HG02943 (cell line): ENCODE results near the gene NHLRC4.

Source experiments
- ATAC-seq: cut with Tn5 transposase; IDR thresholded peaks from one replicate; pipeline ENCODE4 v1.9.1; 2021; ENCODE audit warnings: mild to moderate bottlenecking, low read depth, moderate library complexity; ENCODE audit not compliant: unreplicated experiment

The NHLRC4 gene

DNA sequence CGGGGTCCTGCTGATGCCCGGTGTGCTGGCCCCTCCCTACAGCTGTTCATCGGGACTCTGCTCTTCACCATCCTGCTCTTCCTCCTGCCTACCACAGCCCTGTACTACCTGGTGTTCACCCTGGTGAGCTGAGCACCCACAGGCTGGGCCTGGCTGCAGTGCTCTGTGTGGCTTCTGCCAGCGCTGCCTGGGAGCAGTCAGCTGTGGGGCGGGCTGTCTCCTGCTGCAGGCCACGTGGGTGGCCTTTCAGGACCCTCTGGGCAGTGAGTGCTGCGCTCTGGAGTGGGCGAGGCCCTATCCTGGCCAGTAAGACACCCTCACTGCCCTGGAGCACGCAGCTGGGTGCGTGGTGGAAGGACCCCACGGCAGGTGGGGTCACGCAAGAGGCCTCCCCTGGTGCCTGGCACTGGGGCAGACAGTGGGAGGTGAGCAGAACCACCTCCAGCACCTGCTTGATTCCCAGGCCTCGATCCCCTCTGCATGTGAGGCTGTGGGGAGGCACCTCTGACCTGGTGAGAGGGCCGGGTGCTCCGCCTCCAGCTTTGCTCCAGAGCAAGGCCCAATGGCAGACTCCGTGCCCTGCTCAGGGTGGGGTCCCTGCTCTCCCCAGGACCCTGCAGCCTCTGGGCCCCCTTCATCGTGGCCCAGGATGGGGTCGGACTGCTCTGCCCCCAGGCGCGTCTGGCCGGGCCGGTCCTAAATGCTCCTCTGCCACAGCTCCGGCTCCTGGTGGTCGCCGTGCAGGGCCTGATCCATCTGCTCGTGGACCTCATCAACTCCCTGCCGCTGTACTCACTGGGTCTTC is 13.5 kb downstream of the NHLRC4 start:
- no peak for ATAC-seq

DNA sequence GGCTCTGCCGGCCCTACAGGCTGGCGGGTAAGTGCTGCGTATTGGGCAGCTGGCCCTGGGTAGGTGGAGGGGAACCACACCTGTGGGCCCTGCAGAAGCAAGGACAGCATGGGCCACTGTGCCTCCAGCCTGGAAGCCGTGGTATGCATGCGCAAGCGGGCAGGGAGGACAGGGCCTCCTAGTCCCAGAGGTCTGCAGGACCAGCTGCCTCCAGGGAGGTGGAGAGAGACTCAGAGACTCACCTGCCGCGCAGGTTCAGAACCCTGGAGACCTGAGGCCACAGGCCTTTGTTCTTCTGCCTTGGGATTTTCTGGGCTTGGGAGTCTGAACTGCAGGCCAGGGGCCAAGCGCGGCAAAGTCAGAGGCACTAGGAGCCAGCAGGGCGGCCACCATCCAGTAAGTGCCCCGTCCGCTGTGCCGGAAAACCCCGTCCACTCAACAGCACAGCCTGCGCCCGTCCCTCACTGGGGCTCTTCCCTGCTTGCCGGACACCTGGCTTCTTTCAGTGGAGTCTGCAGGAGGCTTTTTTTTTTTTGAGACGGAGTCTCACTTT is 14.2 kb downstream of the NHLRC4 start:
- no peak for ATAC-seq

DNA sequence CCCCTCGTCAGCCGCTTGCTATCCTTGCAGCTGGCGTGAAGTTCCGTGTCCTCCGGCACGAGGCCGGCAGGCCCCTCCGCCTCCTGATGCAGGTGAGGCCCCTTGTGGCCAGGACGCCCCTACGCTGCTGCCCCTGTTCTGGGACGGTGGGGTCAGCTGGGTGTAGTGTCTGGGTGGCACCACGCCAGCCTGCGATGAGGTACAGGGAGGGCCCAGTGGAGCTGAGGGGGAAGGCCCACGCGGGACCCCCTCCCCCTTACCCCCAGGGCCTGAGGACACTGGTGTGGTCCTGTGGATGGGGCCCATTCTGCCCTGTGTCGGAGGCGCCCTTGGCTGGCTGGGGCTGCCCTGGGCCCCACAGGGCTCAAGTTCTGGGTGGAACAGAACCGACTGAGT is 15.4 kb downstream of the NHLRC4 start:
- ATAC-seq: no peak

DNA sequence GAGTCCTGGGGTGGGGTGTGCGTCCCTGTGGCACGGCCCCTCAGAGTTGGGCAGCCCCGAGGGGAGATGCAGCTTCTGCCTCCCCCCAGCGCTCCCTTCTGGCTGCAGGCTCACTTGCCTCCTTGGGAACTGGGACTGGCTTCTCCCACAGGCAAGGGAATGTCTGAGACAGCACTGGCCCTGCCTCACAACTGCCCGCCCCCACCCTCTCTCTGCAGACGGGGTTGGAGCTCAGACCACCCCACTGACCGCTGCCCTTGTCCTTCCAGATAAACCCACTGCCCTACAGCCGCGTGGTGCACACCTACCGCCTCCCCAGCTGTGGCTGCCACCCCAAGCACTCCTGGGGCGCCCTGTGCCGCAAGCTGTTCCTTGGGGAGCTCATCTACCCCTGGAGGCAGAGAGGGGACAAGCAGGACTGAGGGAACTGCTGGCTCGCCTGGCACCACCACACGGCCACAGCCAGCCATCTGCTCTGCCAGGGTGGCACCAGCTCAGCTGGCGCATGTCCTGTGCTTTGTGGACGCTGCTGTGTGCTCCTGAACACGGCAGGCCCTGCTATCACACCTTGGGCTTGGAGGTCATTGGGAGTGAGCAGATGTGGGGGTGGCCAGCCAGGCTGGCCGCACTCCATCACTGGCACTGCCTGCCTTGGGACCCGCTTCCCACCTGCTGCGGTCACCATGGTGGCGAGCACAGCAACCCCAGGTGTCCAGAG is 16.0 kb downstream of the NHLRC4 start:
- no peak for ATAC-seq

DNA sequence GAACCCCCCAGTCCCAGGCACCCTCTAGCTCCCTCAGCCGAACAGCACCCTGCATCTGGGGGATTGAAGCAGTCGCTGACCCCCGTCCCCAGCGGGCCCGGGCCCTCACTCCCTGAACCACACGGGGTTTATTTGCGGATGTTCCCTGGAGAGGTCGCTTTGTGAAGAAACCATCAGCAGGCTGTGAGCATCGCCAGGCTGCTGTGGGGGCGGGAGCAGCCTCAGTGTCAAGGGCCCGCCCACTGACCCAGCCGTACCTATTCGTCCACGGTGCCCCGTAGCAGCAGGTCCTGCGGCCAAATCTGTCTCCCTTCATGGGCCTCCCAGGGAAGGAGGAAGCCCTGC is 16.6 kb downstream of the NHLRC4 start:
- ATAC-seq: no peak

DNA sequence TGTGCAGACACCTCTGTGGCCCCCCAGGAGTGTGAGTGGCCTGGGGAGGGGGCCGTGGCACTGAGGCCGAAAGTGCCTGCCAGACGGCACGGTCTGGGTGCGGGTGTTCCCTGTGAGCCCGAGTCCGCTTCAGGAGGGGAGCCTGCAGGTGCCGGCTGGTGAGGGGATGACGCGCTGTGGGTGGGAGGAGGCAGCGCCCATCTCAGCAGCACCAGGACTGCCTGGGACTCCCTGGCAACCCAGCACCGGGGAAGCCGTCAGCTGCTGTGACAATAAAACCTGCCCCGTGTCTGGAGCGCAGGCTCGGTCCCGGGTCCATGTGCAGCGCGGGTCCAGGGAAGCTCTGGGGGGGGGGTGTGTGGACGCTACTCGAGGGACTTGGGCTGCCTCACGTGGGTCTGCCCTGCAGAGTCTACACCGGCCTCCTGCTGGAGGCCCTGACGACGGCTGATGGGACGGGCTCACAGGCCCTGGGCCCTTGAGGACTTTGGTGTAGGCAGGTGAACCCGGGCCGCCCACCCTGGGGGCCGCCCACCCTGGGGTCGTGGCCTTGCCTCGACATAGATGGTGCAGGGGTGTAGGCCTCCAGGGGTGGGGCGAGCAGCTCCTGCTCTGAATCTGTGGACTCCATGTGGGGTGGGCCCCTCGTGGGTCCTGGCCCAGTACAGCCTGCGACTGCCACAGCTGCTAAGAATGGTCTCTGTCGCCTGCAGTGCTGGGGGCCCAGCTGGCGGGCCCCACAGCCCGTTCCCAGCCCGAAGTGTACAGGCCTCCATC is 17.2 kb downstream of the NHLRC4 start:
- no peak for ATAC-seq

DNA sequence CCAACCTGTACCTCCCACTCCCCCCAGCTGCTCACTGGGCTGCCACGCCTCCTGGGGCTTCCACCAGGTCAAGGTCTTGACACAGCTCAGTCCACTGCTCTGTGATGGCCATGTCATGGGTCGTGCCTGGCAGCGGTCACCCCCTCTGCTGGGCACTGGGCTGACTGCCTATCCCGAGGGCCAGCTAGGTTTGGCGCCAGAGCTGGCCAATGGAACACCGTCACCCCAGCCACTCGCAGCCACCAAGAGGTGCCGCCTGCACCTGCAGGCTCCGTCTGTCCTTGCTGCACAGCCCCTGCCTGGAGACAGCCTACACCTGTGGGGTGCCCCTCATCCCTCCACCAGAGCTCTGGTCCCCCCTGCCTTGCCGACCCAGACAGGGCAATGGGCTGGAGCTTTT is 18.5 kb downstream of the NHLRC4 start:
- ATAC-seq: no peak

DNA sequence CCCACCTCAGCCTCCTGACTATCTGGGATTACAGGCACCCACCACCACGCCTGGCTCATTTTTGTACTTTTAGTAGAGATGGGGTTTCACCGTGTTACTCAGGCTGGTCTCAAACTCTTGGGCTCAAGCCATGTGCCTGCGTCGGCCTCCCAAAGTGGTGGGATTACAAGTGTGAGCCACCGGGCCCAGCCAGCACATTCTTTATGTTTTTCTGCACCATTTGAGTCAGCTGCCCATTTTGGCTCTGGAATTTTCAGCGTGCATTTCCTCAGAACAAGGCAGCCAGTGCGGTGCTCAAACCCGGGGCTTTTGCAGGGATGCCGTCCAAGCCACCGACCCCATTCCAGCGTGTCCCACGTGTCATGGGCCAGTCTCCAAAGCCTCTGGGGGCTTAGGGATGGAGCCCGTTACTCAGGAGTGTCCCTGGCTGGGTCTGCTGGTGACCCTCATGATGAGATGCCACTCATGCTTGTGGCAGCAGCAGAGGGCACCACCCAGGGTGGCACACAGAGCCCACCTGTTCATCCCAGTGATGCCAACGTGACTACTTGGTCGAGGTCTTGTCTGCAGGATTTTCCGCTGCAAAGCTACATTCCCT is 19.3 kb downstream of the NHLRC4 start:
- no peak for ATAC-seq

DNA sequence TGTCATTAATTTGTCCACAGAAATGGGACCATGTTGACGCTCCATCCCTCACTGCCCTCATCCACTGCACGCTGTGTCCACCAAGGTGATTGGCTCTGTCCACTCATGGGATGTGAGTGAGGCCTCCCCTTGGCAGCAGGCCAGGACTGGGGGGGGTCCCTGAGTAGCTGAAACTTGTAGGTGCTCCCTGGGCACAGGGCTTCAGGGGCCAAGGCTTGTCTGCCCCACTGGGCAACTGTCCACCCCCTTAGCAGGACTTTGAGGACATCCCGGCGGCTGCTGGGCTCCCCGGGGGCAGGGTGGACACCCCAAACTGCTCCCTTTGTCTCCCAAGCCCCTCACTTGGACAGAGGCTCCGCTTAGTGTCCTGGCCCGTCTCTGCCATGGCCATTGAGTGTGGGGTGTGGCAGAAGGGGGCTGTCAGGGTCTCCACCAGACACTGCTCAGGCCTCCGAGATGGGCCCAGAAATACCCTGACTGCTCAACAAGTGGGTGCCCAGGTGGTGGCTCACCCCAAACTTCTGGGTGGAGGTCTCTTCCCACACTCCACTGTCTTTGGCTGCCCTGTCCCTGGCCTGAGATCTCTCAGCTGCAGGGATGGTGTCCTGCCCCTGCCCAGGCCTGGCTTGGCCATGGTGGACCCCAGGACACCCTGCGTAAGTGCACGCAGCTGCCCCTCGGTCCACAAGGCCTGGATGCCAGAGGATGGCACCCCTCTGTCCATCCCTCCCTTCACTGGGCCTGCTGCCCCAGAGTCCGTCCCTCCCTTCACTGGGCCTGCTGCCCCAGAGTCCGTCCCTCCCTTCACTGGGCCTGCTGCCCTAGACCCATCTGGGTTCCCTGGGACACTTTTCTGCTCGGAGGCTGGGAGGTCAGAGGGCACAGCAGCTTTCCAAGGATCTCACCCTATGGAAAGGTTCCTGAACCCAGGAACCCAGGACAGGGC is 20.1 kb downstream of the NHLRC4 start:
- no peak for ATAC-seq

DNA sequence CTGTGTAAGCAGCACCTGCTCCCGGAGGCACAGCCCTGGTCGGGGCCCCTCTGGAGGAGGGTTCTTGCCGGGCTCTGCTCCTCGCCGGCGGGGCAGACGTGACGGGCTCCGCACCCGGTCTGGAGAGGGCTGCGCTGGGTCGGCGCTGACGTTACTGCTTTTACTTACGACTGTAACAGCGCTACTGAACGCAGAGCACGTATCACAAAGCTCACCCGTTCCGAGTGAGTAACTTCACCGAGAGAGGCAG is 21.8 kb downstream of the NHLRC4 start:
- ATAC-seq: peak; percentile 8

DNA sequence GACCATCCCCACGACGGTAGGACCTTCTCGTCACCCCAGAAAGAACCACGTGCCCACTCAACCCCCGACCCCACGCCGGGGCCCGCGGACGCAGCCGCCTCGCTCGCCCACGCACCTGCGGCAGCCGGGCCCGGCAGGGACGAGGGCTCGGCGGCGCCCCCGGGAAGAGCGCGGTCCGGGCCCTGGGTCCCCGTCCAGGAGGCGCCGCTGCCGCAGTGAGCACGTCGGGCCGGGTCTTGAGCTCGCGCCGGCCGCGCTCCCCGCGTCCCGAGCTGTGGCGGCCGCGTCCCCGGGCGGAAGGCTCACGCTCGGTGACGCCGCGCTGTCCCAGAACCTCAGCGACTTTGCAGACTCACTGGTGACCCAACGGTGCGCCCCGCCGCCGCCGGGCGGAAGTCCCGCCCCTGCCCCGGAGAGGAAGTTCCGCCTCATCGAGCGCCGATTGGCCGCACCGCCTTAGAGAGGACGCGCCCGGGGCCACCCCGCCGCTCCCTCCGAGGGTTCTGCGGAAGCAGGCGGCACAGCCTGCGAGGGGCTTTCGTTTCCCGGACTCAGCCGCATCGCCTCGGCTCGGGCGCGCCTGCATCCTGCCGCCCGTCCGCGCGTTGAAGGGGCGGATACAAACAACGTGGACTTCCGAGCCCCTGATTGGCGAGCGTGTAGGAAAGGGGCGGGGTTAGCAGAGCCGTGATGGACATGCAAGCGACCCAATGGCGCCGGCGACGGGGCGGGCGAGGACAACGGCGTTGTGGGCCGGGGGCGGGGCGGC is 22.3 kb downstream of the NHLRC4 start:
- ATAC-seq: peak; percentile 76

DNA sequence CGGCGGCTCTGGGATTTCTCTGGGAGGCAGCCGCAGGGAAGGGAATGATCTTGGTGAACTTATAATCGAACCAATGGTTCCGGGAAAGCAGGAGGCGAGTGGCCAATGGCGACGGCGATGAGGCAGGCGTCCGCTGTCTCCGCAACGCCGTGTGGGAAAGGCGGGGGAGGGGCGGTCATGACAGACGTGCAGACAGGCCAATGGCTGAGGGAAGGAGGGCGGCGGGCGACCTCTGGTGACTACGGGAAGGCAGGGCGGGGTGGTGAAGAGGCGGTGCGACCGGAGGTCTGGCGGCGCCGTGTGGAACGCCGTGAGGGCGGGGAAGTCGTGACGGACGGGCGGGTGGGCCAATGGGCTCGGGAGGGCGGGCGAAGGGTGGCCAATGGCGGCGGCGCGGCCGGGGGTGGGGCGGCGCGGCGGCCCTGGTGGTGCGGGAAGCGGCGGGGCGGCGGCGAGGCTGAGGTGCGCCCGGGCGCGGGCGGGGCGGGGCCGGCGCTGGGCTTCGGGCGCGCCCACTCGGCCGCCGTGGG is 22.9 kb downstream of the NHLRC4 start, which contains the start of gene RAB40C:
RAB40C (plus strand) TSS at position 409 of the 530 bp plus-strand sequence. CDS start 226 bp downstream, outside the sequence.
- peak; percentile 66 for ATAC-seq

DNA sequence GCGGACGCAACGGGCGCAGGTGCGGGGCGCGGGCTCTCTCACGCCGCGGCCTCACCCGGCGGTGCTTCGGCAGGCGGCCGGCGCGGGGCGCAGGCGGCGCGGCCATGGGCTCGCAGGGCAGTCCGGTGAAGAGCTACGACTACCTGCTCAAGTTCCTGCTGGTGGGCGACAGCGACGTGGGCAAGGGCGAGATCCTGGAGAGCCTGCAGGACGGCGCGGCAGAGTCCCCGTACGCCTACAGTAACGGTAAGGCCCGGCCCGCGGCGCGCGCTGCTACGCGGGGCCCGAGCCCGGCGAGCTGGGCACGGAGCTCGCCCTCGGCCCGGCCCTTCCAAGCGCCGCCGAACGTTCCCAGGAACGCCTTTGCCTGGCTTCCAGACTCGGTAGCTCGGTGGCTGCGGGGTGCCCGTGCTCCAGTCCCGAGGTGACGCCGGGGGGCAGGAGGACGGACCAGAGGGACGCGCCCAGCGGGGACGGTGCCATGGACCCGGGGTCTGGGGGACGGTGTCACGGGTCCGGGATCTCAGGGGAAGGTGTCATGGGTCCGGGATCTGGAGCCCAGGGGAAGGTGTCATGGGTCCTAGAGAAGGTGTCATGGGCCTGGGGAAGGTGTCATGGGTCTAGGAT is 23.5 kb downstream of the NHLRC4 start:
- no peak for ATAC-seq

DNA sequence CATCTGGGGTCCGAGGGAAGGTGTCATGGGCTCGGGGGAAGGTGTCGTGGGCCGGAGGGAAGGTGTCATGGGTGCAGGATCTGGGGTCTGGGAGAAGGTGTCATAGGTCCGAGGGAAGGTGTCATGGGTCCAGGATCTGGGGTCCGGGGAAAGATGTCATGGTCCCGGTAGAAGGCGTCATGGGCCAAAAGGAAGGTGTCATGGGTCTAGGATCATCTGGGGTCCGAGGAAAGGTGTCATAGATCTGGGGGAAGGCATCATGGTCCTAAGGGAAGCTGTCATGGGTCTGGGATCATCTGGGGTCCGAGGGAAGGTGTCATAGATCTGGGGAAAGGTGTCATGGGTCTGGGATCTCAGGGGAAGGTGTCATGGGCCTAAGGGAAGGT is 24.0 kb downstream of the NHLRC4 start:
- no peak for ATAC-seq

DNA sequence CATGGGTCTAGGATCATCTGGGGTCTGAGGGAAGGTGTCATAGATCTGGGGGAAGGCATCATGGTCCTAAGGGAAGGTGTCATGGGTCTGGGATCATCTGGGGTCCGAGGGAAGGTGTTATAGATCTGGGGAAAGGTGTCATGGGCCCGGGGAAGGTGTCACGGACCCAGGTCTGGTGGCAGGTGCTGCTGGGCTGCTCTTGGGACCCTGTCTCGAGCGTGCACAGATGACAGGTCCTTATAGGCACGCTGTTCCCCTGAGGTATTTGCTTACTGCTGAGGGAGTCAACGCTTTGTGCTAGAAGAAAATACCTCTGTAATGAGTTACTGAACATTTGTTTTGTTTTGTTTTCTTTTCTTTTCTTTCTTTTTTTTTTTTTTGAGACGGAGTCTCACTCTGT is 24.4 kb downstream of the NHLRC4 start:
- no peak for ATAC-seq

DNA sequence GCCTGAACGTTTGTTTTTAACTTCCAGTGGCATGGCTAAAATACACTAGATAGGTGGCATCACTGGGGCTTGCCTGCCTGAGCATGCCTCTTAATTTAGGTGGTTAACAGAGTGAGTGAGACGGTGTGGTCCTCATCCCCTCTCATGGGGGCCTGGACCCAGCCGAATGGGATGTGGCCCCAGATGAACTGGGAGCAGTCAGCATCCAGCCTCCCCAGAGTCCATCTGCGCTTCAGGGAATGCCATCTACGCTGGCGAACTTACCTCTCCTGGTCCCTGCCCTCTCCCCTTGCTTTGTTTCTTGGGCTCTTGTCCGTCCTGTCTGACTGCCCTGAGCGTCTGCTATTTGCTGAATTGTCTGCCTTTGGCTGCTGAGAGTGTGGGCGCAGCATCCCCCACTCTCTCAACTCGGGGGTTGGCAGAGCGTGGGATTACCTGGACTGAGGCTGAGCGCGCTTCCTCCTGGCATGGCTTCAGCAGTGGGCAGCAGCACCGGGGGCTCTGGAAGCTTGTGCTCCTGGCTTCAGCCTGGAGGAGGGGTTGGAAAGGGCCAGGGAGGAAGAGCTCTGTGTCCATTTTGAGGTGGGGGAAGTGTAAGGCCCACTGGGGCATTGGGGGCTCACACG is 25.2 kb downstream of the NHLRC4 start:
- no peak for ATAC-seq

DNA sequence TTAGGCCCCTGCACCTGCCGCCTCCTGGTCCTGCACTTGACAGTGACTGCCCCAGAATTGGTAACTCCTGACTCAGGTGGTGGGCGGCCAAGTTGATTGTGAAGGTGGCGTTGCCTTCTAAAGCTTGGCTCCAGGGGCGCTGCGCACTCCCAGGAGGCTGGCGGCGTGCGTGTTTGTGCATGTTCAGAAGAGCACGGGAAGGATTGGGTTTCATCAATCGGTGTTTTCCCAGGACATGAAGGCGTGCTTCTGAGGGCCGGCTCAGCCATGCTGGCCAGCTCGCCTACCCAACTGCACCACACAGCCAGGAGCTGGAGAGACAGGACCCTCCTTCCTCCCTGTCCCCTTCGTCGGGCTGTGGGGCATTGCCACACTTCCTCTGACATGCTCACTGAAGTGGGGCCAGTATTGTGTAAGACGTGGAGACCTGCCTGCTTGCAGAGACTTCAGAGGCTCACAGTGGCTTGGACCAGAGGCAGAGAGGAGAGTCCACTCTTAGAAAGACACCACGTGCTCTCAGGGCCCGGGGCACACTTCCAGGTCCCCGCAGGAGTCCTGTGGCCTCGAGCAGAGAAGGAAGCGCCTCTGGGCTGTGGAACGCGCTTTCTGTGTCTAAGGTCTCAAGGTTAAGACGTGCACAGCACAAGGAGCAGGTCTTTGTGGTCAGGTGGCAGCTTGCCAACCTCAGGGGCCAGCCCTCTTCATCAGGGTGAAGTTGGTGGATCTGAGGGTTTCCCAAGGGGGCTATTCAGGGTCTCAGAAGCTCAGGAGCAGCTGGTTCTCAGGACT is 25.9 kb downstream of the NHLRC4 start:
- ATAC-seq: no peak
